C1 segment of cervical spinal cord (tissue), 14 donors: ENCODE results near the gene KRT34.
"Not testable (repeated sequence)": the region's sequence is repeated elsewhere in the genome, so short reads cannot be mapped to it uniquely, and the experiment has no call there.

Source experiments
- DNase-seq, 14 donors: peaks; one replicate each; lab custom pipeline; 2025; lab: John Stamatoyannopoulos, UW

Gene KRT34

DNA sequence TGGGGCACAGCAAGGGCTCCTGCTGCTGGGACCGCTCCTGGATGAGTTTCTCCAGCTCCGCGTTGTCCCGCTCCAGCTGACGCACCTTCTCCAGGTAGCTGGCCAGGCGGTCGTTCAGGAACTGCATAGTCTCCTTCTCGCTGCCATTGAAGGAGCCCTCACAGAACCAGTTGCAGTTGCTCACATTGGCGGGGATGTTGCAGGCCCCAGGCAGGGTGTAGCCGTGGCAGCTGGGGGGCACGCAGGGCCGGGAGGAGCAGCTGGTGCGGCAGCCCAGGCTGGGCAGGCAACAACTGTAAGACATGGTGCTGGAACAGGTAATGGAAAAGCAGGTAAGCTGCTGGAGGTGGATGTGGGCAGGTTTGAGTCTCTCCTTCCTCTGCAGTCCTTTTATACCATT is at the start of gene KRT34:
Gene KRT34, minus strand, starts transcription at position 364 of the 400 bp plus-strand sequence. Its CDS starts 60 bp downstream, at position 304.
- DNase-seq = not testable (repeated sequence)

DNA sequence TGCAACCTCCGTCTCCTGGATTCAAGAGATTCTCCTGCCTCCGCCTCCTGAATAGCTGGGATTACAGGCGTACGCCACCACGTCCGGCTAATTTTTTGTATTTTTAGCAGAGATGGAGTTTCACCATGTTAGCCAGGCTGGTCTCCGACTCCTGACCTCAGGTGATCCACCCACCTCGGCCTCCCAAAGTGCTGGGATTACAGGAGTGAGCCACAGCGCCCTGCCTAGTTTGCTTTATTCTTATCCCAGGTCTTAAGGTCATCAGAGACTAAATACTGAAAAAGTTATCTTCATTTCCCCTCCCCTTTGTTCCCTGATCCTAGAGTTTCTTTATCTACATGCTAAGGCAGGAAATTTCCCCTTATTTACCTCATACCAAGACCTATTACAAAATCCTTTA is 48.3 kb upstream of the KRT34 start:
- not testable (repeated sequence) for DNase-seq

DNA sequence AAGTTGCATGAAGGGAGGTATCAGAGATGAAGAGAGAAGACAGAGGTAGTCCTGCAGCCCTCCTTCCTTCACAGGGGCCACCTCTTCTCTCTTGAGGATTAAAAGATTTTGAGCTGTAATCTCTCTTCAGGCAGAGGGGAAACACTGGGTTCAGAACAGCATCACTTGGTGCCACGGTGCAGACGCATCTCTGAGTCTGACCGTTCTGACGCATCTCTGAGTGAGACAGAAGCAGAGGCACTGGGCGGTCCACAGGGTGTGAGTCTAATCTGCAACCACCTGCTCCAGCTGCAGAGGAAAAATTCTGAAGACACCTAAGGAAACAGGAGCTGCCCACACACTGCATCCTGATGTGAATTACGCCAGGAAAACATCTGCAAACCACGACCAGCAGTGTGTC is 47.6 kb upstream of the KRT34 start:
- DNase-seq = no peak

DNA sequence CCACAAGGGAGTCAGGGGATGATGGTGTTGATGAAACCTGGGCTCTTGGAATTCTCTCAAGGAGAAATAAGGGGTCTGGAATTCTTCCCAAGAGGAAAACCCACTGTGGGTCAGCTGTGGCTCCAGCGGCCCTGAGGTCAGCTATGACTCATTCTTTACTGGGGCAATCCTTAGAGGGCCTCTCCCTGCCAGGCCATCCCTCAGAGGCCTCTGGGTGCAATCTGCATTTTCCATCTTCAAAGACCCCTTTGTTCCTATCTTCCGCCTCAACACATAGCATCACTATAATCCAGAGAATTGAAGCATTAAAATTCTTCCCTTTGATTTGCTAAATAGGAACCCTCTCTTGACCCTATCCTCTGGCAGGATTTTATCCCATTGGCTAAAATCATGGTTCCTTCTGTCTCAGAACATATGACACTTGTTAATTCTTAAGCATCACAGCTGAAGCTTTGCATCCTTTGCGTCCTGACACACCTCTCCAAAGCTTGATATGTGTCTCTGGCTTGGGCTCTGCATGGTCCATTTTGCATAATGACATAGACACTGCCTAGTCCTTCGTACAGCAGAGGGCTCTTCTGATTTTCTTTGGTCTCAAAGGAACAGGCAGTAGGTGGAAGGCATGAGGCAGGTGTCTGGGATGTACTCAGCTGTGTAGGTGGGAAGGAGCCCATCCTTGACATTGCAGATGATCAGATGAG is 46.6 kb upstream of the KRT34 start:
- no peak for DNase-seq

DNA sequence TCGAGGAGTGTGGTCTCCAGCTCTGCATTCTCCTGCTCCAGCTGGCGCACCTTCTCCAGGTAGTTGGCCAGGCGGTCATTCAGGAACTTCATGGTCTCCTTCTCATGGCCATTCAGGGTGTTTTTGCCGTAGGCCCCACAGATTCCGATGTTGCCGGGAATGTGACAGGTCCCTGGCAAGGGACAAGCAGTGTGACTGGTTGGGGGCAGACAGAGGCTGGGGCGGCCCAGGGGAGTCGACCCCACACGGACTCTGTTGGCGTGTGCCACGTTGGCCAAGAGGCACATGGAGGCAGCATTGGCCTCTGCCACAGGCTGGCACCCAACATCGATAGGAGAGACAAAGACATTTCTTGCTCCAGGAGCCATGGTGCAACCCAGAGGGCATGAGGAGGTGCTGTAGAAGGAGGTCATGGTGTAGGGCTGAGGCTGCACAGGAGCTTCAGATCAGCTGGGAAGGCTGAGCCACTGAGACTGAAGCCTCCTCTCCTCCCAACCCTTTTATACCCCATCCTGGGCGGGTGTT is 42.1 kb upstream of the KRT34 start, which contains the start of gene KRT37:
Gene KRT37, minus strand, starts transcription at position 475 of the 525 bp plus-strand sequence. Its CDS starts 62 bp downstream, at position 413.
- DNase-seq = no peak

DNA sequence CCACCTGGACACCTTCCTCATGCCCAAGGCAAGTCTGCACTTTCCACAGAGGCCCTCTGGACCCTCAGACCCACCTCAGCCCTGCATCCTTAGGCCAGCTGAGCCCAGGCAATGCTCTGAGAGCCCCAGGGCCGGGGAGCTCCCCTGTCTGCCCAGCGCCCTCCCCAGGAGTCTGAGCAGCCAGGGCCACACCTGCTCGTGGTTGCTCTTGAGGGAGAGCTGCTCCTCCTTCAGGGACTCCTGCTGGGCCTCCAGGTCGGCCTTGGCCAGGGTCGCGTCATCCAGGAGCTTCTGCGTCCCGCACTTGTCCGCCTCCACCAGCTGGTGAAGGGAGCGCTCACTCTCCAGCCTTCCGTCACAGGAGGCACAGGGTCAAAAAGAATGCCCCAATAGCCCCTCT is 40.5 kb upstream of the KRT34 start:
- DNase-seq = not testable (repeated sequence)

DNA sequence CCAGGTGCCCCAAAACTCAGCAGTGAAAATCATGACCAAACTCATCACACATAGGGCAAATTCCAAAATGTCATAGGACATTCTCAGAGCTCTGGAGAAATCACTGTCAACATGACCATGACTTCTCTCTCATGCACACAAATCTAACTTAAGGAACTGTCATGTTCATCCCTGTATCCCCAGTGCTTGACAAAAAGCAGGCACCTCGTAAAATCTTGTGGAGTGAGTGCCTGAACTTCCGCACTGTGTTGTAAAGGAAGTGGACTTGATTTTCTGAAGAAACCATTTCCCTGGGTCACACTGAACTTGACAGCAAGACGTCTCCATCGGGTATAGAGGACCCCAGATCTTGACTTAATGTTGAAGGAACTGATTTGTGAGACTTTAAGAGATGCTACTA is 39.5 kb upstream of the KRT34 start:
- DNase-seq = no peak

DNA sequence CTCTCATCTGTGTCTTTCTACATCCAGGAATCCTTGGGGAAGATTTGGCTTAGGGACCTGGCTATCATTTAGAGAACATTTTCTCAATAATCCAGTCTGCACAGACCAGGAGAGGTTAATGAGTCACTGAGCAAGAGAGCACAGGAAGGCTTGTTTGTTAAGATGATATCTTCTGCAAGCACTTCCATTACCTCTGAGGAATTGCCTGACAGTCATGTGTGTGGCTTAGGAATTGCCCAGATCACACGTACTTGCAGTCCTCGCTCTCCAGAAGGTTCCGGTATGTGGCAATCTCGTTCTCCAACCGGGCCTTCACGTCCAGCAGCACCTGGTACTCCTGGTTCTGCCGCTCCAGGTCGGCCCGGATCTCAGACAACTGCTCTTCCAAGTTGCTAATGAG is 39.0 kb upstream of the KRT34 start:
- no peak for DNase-seq

DNA sequence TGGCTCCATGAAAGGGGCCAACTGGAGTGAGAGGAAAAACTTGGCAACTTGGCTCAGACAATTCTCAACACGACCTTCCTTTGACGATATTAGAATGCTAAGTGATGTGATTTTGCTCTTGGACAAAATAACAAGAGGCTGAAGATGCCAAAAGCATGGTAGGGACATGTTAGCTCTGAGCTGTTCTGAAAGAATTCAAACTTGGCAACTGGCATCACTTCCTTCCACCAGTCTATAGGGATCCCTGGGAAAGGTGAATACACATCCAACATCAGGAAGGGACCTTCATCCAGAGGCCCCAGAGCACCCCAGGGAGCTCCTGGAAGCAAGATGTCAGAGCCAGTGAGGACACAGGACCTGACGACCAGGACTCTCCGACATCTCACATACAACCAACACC is 38.0 kb upstream of the KRT34 start:
- DNase-seq = no peak

DNA sequence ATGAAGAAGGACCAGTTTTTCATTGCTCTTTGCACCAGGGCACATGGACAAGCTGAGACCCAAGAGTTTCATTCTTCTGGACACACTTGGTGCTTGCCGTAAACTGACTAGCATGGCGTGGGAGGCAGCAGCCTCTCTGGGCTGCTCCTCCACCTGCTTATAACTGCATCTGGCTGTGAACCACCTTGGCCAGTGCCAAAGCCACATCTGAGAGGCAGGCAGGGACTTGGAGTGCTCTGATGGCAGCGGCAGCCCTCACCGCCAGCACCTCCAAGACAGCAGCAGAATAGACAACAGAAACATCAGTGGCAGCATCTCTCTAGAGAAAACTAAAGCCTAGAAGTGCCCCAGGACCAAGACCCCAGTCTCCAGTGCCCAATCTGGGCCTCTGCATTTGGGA is 37.6 kb upstream of the KRT34 start:
- DNase-seq = no peak

DNA sequence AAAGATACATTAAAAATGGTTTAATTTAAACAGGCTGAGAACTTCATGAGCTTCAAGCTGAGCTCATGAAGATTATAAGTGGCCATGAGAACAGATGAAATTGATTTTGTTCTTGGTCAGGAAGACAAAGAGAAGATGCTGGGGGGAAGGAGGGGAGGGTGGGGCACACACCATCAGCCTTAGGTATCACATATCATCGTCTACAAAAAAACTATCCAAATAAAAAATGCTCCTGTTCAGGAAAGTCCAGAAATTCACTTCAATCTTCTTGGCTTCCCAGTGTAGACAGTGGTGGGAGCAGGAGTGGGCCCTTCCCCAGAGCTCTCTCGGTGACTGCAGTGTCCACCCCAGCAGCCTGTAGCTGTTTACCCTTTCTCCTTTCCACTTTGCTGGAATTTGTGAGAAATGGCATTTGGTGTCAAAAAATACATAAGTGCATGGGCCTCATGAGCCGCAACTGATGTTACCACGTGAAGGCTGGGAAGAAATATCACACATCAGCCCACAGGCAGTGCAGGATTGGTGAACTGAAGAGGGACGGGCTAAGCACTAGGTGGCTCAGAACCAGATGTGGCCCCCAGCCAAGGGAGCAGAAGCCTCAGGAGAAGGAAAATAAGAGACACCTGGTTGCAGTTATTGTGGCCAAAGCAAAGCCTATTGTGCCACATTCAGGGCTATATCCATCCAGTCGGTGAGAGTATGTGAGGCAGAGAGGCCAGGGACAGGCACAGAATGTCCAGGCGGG is 36.2 kb upstream of the KRT34 start:
- DNase-seq = no peak

DNA sequence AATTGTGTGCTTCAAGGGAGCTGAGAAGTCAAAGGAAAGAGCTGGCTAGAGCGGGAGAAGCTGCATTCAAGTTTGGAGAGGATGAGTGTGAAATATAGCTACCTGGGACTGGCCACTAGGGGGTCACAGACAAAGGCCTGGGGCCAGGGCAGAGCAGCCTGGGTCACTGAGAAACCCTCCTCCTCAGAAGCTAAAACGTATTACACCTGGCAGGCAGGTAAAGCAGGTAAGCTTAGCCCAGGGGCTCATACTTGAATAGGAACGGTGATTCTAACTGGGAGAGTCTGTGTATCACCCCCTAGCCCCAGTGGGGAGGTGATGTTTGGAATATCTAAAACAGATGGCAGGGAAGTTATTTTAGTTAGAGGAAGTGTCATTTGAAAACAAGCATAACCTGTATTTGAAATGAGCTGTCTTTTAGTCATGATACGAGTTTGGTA is 35.5 kb upstream of the KRT34 start:
- no peak for DNase-seq

DNA sequence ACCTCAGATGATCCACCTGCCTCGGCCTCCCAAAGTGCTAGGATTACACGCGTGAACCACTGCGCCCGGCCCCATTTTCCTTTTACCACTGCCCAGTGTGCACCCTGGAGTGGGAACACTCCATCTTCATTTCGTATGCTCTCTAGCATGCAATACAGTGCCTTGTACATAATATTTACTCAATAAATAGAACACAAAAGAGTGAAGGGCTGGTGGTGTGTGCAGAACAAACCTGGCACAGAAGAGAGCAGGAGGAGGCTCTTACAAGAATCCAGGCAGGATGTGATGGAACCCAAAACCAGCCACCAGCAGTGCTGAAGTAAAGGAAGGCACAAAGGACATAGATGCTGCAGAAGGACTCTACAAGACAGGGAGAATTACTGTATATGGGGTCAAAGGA is 35.0 kb upstream of the KRT34 start:
- DNase-seq = no peak

DNA sequence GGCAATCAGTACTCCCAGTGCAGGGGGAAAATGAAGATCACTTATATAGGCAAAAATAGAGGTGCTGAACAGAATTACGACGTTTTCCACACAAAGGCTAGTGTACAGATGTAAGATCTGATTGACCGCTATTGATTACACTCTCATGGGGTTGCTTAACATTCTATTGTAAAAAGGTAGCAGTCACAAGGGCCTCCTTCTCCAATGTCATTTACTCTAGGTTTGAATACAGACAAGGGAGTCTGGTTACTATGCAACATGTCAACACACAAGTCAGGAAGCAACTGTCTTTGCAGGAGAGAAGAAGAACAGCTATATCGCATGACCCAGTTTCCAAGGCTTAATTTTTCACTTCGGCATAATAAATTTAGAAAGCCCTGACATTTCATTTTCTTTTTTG is 34.4 kb upstream of the KRT34 start:
- no peak for DNase-seq

DNA sequence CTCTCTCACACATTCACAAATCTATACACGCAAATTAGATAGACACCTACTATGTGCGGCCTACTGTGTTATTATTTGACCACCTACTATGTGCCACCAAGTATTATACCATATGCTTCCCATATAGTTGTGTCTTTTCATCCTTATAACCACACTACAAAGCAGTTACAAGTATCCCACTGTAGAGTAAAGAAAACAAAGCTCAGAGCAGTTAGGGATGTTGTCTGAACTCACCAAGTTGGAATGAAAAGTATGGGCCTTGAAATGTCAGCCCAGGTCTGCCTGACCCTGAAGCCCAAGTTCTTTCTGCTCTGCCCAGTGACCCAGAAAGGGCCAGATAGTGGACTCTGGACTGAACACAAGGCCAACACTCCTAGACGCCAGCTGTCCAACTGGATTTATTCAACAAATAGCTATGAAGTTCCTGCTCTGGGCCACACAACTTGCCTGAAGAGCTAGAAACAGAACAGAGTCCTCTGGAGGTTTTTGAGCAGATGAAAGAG is 33.8 kb upstream of the KRT34 start:
- DNase-seq = no peak

DNA sequence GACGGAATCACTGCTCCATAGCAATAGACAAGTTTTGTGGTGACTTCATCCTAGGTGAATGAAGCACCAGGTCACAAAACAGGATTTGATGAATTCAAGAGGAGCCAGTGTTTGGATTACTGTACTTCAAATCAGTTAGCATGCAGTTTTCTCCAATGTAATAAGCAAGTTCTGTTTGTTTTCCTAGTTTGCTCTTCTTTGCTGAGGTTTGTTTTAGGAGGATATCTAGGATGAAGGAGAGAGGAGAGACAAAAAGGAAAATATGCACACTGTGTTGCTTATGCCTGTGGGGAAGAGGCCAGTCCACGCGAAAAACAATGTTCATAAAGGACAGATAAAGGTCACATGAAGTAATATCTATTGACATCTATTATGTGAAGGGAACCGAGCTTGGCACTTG is 33.3 kb upstream of the KRT34 start:
- no peak for DNase-seq

DNA sequence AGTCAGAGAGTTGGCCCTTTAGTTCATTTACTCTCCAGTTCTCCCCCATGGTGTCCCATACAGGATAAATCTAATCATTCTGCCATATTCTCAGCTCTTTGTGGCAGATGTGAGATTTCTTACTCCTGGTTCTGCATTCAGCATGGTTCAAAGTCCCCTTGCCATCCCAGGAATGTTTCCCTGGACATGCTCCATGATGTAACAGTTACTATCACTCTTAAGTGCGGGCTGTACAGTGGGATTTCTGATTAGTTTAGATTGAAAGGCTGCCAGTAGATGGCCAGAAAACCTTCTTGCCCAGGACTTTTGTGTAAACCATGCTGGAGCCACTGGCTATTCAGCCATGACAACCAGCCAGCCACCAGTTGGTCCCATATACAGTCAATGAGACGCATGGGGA is 31.9 kb upstream of the KRT34 start:
- DNase-seq = no peak

DNA sequence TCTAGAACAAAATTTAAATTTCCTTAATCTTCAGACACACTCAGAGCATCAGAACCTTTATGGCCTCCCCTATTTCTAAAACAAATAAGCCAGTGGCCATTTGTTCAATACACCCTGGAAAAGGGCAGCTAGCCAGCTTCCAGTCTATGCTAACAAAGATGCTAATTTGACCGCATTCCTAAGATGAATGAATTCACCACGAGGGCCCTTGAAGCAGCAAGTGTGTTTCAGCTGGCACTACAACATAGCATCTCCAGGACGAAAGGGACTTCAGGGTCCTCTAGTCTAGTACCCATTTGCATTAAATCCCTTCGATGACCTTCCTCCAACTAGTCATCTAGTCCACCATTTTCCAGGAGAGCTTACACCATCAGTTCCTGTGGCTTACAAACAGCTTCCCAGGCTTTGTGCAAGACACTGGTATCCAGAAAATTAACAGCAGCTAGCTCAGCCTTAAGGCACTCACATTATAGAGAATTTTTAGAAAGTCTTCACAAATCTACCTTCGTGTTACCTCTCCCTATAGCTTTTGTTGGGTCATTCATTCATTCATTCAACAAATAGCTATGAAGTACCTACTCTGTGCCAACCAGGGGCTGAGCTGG is 31.3 kb upstream of the KRT34 start:
- DNase-seq = no peak

DNA sequence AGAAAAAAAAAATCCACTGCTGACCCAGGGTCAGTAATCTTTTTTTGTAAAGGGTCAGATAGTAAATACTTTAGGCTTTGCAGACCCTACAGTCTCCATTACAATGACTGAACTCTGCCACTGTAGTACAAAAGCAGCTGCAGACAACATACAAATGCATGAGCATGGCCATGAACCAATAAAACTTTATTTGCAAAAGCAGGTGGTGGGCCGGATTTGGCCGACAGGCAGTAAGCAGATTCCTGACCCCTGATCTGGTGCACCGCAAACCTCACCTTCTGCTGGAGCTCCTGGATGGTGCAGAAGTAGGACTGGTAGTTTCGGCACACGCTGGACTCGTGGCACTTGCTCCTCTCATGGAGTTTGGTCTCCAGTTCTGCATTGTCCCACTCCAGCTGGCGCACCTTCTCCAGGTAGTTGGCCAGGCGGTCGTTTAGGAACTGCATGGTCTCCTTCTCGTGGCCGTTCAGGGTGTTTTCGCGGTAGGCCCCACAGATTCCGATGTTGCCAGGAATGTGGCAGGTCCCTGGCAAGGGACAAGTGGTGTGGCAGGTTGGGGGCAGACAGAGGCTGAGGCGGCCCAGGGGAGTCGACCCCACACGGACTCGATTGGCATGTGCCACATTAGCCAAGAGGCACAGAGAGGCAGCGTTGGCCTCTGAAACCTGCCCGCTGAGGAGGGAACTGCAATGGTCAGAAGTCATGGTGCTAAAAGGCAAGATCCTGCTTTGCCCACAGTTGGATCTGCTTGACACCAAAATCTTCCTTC is 29.1 kb upstream of the KRT34 start:
- DNase-seq = no peak

DNA sequence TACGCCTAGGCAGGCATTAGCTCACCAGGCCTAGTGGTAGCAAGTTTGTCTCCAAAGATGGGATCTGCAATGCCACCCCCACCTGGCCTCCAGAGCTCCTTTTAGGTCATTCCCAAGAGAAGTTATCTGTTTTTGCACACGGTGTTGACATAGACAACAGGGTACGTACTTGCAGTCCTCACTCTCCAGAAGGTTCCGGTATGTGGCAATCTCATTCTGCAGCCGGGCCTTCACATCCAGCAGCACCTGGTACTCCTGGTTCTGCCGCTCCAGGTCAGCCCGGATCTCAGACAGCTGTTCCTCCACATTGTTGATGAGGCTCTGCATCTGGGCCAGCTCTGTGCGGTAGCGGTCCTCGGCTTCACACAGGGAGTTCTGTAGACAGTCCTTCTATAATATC is 25.1 kb upstream of the KRT34 start:
- no peak for DNase-seq

DNA sequence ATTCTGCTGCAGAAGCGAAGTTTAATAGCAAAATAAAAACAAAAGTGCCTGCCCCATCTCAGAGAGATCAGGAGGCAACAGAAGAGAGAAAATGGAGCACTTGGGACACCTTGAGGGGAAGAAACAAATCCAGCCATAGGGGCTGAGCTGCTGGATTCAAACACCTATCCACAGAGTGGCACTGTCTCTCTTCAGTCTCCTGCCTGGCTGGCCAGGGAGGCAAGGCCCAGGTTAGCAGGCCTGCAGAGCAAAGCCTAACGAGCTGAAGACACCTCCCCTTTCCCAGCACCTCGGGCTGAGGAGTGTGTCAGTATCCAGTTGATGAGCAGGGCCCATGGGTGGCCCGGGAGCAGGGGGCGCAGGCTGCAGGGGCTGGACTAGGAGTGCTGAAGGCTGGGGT is 24.1 kb upstream of the KRT34 start:
- DNase-seq = no peak
